NCI-H128 (cell line): Measurements from ENCODE around the gene E2F2.

Experiments used
- DNase-seq: peaks from one replicate; lab custom pipeline; 2025; ENCODE audit not compliant: unreplicated experiment; lab: John Stamatoyannopoulos, UW

Gene E2F2

GRCh38 chr1:23563003-23563402 lies 32.0 kb upstream of the E2F2 start:
- no peak for DNase-seq

DNA sequence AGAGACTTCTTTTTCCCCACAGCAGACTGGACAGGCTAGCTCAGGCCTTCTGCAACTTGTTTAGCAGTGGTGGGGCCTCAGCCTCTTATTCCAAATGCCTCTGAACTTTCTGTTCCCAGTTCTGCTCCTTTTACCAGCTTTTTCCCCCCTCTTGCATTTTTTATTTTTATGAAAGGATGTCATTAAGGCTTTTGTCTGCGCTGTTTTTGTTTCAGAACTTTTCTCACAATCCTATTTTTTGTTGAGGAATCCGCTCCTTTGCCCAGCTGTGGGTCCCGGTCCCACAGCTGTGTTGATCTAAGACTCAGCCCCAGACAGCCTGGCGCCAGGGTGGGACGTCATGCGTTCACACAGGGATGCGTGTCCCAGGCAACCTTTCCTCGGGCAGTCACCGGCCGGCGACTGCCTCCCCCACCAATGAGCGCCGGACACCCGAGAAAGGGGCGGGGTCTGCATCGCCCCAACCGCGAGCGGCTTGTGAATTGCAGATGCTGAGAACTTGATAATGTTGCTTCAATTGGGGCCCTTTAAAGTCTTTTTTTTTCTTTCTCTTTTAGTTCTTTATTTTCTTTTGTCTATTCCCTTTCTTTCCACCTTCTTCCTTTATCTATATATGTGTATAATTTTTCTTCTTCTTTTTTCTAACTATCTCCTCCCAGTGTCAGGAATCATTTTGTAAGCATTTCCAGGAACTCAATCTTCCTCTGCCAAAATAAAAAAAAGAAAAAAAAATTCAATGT lies 31.3 kb upstream of the E2F2 start:
- peak; percentile 94 for DNase-seq

DNA sequence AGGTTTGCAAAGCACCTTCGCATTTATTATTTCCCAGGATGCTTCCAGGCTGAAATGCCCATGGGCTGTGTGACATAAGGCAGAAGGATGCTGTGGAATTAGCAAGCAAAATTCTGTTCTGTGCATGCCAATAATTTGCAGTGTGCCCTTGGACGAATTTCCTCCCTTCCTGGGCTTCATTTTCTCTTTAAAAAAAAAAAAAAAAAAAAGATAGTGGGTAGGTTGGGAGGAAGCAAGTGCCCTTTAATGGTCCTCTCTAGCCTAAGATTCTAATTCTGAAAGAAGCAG lies 30.7 kb upstream of the E2F2 start:
- no peak for DNase-seq

GRCh38 chr1:23561076-23561812 lies 30.2 kb upstream of the E2F2 start:
- no peak for DNase-seq

- DNase-seq: no peak
These were observed 29.1 kb upstream of the E2F2 start for GRCh38 chr1:23559985-23560741.

DNA sequence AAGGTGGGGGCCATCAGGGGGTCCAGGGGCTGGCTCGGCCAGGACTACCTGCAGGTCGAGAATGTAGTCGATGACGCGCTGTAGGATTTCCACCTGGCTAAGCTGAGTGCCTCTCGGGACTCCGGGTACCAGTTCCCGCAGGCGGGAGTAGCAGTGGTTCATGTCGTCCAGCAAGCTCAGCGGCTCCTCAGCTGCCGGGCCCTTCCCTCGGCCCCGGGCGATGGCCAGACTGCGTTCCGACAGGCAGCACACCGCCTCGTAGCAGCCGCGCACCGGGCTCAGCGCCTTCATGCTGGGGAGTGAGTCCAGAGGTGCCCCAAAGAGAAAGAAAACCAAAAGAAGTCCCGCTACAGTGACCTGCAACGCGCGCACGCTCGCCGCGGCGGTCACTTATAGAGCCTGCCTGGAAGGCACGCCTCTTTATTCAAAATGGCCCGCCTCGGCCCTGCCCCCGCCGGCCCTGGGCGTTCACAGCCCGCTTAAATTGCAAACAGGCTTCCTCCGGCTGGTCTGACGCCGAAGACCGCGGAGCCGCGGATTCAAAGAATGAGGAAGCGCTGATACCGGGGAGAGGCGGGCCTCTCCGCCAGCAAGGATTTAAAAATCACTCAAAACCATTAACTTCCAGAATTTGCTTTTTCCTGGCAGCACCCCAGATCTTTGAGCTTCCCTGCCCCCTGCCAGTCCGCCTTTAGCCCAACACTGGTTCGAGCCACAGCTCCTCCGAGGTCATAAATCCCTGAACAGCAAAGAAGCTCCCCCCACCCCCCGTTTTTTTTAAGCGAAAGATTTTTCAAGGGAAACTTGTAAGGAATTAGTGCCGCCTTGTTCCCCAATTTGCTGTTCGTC lies 28.3 kb upstream of the E2F2 start, which contains the start of gene ID3:
ID3 (minus strand) TSS at position 366 of the 849 bp plus-strand sequence; CDS start at position 291, 75 bp downstream.
- DNase-seq: peak; percentile 92

DNA sequence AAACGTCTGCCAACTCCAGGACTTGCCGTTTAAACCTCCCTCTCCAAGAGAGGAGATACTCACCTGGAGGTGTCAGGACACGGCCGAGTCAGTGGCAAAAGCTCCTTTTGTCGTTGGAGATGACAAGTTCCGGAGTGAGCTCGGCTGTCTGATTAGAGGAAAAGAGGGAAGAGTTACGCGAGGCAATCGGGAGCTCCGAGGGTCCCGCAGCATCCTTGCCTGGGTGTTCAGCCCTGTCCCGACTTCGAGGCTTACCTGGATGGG lies 27.8 kb upstream of the E2F2 start:
- no peak for DNase-seq

DNA sequence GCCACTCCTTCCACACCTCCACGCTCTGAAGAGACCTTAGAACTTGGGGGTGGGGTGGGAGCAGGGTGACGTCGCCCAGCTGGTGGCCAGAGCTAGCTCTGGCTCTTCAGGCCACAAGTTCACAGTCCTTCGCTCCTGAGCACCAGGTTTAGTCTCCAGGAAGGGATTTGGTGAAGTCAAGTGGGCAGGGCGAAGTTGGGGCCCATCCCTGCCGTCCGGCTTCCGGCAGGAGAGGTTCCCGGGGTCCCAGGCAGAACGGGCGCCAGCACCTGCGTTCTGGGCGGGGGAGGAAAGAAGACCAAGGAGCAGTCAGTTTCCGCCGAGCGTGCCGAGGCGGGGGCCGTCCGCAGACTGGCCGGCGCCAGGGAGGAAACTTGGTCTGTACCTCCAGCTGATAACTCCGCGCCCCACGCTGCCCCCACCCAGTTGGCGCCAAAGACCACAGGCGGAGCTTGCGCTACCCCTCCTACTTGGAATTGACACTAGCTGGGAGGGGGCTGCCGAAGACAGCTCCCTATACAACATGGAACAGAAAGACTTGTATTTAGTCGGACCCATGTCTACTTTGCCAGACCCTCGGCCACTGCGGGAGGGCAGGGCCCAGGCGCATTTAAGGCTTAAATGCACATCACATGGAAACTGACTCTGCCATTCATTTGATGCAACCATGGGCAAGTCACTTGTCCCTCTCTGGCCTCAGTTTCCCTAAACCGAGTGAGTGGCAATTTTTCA lies 27.3 kb upstream of the E2F2 start:
- DNase-seq: no peak

DNA sequence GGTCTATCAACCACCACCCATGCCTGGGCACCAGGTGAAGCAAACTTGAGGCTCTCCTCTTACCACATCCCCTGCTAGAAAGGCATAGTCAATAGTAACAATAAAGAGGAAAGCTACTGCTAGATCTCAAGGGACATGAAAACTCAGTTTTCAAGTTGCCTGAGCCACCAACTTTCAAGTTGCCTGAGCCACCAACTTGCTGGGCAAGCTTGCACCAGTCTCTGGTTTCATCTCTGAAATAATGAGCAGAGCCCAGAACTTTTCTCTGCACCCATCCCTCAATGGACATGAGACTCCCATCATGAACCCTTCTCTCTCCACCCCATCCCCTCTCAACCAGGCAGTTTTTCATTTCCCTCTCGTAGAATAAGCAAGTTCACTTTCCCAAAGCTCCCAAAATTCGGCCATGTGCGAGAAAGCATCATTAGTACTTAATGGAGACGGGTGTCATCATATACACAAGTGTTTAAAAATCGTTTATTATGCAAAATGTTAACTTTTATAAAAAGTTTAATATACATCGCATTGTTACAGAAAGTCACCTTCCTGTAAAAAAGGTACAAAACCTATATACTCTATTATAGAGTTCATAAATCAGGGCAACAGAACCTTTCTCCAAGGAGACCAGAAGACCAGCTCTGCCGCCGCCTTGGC lies 26.6 kb upstream of the E2F2 start:
- no peak for DNase-seq

DNA sequence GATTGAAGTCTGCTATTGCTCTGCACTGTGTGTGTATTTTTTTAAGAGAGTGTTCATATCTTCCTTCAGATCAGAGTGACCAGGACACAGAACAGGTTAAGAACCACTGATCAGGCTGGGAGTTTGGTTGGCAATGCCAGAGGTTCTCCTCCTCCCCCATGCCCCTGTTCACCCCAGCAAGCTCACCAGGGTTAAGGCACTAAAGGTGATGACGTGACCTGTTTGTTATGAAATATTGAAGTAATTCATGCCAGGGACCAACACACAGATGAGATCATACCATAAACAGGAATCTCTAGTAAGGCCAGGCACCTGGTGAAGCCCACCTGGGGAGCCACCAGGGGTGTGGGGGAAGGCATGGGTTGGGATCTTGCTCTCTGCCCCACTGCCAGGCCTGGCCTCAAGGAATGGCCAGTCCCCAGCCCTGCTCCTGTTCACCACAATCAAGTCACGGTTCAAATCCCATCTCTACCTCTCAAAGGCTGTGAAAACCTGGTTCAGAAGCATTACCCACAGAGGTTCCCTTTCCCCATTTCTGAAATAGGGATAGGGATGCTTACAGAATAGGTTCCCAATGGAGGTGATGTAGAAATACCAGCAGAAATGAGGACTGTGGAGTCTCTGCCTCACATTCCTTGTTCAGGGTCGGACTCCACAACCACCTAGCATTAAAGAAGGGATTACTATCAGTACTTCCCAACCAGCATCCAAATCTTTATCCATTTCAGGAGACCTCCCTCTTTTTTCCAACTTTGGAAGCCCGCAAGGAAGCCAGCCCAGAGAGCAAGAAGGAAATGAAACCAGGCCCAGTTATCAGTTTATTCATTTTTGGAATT lies 25.8 kb upstream of the E2F2 start:
- no peak for DNase-seq

GRCh38 chr1:23555986-23556634 lies 25.1 kb upstream of the E2F2 start:
- no peak for DNase-seq

GRCh38 chr1:23555270-23555985 lies 24.4 kb upstream of the E2F2 start:
- no peak for DNase-seq

DNA sequence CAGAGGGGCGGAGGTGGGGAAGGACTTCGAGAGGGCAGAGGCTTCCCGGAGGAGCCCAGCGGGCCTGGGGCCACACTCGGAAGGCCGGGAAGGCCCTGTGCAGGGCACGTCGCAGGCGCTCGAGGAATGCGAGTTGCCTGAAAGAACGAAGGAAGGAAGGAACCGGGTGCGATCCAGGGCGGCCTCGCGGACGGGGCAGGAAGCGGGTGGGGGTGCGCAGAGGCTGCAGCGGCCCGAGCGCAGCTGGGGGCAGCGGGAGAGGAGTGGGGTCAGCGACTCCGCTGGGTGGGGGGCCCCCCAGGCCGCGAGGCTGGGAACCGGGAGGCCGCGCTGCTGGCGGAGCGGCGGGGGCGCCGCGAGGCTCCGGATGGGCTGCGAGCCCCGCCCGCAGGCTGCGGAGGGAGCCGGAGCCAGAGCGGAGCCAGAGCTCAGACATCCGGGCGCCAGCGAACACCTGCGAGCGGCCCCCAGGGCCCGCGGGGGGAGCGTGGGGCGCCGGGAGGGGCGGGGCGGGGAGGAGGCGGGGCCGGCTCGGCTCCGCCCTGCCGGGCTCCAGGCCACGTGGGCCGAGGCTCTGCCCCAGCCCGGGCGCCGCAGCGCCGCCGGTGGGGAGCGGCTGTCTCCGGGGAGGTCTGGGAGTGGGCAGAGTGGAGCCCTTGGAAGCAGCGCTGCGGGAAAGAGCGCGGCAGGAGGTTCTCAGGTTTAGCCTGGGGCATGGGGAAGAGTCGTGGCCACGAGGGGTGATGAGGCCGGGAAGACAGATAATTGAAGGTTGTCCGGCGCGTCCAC lies 23.6 kb upstream of the E2F2 start:
- peak; percentile 93 for DNase-seq

- DNase-seq: no peak
These were observed 23.1 kb upstream of the E2F2 start for GRCh38 chr1:23554127-23554480.

DNA sequence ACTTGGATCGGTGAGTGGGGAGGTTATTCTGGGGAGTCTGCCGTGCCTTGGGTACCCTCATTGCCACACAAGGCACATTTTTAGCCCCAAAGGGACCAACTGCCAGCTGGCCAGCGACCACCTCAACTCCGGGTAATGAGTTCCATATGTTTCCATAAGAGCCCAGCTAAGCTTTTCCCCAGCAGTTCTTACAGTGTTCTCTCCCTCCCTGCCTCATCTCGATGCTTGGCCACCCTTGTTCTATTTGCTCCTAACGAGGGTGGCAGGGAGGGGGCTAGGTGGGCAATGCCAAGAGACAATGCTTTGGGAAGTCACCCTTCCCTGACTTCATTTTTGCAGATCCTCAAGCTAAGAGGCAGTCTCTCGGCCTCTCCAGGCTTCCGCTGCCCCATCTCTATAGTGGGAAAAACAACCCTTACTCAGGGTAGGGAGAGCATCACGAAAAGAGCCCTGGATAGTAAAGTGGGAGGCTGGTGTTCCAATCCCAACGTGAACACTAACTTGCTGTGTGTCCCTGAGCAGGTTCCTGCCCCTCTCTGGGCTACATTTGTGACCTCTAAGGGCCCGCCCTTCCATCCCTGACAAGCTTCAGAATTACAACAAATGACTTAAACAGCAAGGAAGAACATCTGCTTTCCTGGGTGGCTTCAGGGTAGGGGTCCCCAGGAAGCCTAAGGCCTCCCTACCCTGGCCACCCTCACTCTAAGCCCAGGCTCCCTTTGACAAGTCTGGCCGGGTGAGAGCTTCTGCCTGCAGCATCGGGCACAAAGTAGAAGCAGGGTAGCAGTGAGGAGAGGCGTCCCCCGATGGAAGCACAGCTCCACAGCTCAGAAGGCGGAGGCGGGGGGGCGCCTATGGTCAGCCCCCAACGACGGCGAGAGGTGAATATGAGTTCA lies 22.4 kb upstream of the E2F2 start:
- DNase-seq: no peak

- no peak for DNase-seq
These were observed 20.8 kb upstream of the E2F2 start for GRCh38 chr1:23551849-23552248.
